ENCODE data around the gene MED13L.

- TF ChIP-seq CTCF (IDR thresholded peaks at IDR 0.05) = no peak
- no peak for TF ChIP-seq ZFX (IDR thresholded peaks at IDR 0.05; ENCODE audit: borderline replicate concordance)
Measured at GRCh38 chr12:116264525-116265070, 12.9 kb downstream of the MED13L start.

All from 22Rv1 (cell line).